ENCODE data around the gene LRG1.

DNA sequence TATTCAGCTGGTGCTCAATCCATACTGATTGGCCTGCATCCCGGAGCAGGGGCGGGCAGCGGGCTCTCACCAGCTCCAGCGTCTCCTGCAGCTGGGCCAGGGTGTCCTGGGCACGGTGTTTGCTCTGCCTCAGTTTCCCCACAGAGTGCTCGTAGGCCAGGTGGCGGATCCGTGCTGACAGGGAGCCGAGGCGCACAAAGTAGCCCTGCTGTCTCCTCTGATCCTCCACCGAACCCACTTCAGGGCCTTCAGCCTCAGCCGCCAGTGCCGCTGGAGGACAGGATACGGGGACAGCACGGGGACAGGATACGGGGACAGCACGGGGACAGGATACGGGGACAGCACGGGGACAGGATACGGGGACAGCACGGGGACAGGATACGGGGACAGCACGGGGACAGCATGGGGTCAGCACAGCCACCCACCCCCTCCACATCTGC lies 14.3 kb downstream of the LRG1 start:
- TF ChIP-seq GATA3 (IDR thresholded peaks at IDR 0.05; ENCODE audit: low read depth, low read length) (no peak), GATA2 (IDR thresholded peaks at IDR 0.05; ENCODE audit: low read depth, low read length) (no peak)

All from SH-SY5Y (cell line).